ENCODE results near the gene C7orf57. TPM values are rescaled to one million over a fixed set of nuclear protein-coding genes. Genes with fewer than 3 reads are reported as not detected.

The C7orf57 gene
- total RNA-seq, 2 donors from 2014 or later: 0.34 TPM; not detected in 1

GRCh38 chr7:48085942-48086341 lies 50.6 kb downstream of the C7orf57 start:
- Histone ChIP-seq H3K4me3 (no peak overlapping the region), H3K9me3 (no peaks in the 10 kb centered on the region), H3K27me3 (replicated peaks; ENCODE audit: insufficient read depth) (no peaks in the 10 kb centered on the region), H3K36me3 (no peaks in the 10 kb centered on the region), H3K27ac (no peak overlapping the region), H3K4me1 (replicated peaks) (no peaks in the 10 kb centered on the region)
- intact Hi-C loops (cut with DNase I): no loop called here
- no peak for DNase-seq (ENCODE audit: low spot score)
- WGBS: 65% methylated on average over 1 of the region's 1 CpG
- no peak for TF ChIP-seq POLR2AphosphoS5 (IDR thresholded peaks at IDR 0.05)
- TF ChIP-seq POLR2A (IDR thresholded peaks at IDR 0.05): no peak
- no peak for TF ChIP-seq CTCF (IDR thresholded peaks at IDR 0.05)

GRCh38 chr7:48087349-48087748 lies 52.0 kb downstream of the C7orf57 start:
- H3K27ac ChIP-seq: no peak overlapping the region
- no peaks in the 10 kb centered on the region for H3K9me3 ChIP-seq
- no peak for DNase-seq (ENCODE audit: low spot score)
- TF ChIP-seq POLR2A (IDR thresholded peaks at IDR 0.05): no peak
- no peak for TF ChIP-seq POLR2AphosphoS5 (IDR thresholded peaks at IDR 0.05)
- no peak for TF ChIP-seq CTCF (IDR thresholded peaks at IDR 0.05)
- 85% methylated on average over 7 of the region's 7 CpGs for WGBS
- H3K4me1 ChIP-seq (replicated peaks): no peaks in the 10 kb centered on the region
- no peaks in the 10 kb centered on the region for H3K27me3 ChIP-seq (replicated peaks; ENCODE audit: insufficient read depth)
- intact Hi-C loops (cut with DNase I): no loop called here
- H3K4me3 ChIP-seq: no peak overlapping the region
- peaks cover 0 to 4% of the 10 kb centered on the region in 2 donors for H3K36me3 ChIP-seq

GRCh38 chr7:48088559-48089045 lies 53.3 kb downstream of the C7orf57 start:
- intact Hi-C loops (cut with DNase I): no loop called here

GRCh38 chr7:48089046-48090003 lies 54.0 kb downstream of the C7orf57 start, which contains the start of gene UPP1:
UPP1 (plus strand) TSS chr7:48089265; CDS start chr7:48094784, 5,519 bp downstream.
- no peaks in the 10 kb centered on the region for H3K4me1 ChIP-seq (replicated peaks)

More at GRCh38 chr7:48088559-48089045, 53.3 kb downstream of the C7orf57 start:
- TF ChIP-seq POLR2A (IDR thresholded peaks at IDR 0.05): no peak
- peak; percentile 25 for TF ChIP-seq POLR2AphosphoS5 (IDR thresholded peaks at IDR 0.05)
- no peaks in the 10 kb centered on the region for H3K4me1 ChIP-seq (replicated peaks)
- H3K27me3 ChIP-seq (replicated peaks; ENCODE audit: insufficient read depth): no peaks in the 10 kb centered on the region
- DNase-seq (ENCODE audit: low spot score): peak; percentile 52
- no peaks in the 10 kb centered on the region for H3K9me3 ChIP-seq
- peak overlapping the region; percentile 68 to 78 for H3K27ac ChIP-seq
- peak overlapping the region; percentile 65 to 71 for H3K4me3 ChIP-seq
- H3K36me3 ChIP-seq: peaks cover 0 to 4% of the 10 kb centered on the region in 2 donors
- 1% methylated on average over 18 of the region's 25 CpGs for WGBS

More at GRCh38 chr7:48089046-48090003, 54.0 kb downstream of the C7orf57 start, which contains the start of gene UPP1:
- intact Hi-C loops (cut with DNase I): no loop called here
- DNase-seq (ENCODE audit: low spot score): peak; percentile 77
- Histone ChIP-seq H3K9me3 (no peaks in the 10 kb centered on the region), H3K27me3 (replicated peaks; ENCODE audit: insufficient read depth) (no peaks in the 10 kb centered on the region), H3K36me3 (peaks cover 0 to 4% of the 10 kb centered on the region in 2 donors), H3K4me3 (peak within 1 kb of the TSS; percentile 65 to 71), H3K27ac (peak within 1 kb of the TSS; percentile 68 to 78)
- TF ChIP-seq POLR2A (IDR thresholded peaks at IDR 0.05): peak; percentile 81
- no peak for TF ChIP-seq CTCF (IDR thresholded peaks at IDR 0.05)
- WGBS: 3% methylated on average over 30 of the region's 96 CpGs
